GM10266 (cell line): ENCODE results near the gene POTEH.
"Not testable (repeated sequence)": the region's sequence is repeated elsewhere in the genome, so short reads cannot be mapped to it uniquely, and the experiment has no call there.

Experiments used
- DNase-seq: peaks from one replicate; pipeline ENCODE4 v3.0.0; 2012; ENCODE audit errors: extremely low spot score

The POTEH gene

DNA sequence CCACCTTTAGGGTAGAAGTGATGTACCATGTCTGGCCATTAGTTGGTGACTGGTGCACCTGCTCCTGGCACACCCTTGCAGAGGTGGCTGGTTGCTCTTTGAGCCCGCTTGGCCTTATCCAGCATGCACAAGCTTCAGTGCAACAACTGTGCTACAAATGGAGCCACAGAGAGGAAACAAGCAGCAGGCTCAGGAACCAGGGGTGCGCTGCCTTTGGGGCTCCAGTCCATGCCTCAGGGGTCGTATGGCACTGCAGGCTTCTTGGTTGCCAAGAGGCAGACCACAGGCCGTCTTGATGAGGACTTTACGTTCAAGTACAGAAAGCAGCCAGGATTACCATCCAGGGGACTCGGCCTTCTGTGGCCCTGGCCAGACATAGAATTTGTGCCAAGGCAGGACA lies 44.6 kb downstream of the POTEH start:
- DNase-seq = not testable (repeated sequence)

- DNase-seq = not testable (repeated sequence)
Measured at GRCh38 chr22:15738157-15738908, 48.5 kb downstream of the POTEH start.

GRCh38 chr22:15738909-15739391 lies 49.1 kb downstream of the POTEH start:
- not testable (repeated sequence) for DNase-seq

GRCh38 chr22:15747636-15748323 lies 58.0 kb downstream of the POTEH start:
- DNase-seq = not testable (repeated sequence)

DNA sequence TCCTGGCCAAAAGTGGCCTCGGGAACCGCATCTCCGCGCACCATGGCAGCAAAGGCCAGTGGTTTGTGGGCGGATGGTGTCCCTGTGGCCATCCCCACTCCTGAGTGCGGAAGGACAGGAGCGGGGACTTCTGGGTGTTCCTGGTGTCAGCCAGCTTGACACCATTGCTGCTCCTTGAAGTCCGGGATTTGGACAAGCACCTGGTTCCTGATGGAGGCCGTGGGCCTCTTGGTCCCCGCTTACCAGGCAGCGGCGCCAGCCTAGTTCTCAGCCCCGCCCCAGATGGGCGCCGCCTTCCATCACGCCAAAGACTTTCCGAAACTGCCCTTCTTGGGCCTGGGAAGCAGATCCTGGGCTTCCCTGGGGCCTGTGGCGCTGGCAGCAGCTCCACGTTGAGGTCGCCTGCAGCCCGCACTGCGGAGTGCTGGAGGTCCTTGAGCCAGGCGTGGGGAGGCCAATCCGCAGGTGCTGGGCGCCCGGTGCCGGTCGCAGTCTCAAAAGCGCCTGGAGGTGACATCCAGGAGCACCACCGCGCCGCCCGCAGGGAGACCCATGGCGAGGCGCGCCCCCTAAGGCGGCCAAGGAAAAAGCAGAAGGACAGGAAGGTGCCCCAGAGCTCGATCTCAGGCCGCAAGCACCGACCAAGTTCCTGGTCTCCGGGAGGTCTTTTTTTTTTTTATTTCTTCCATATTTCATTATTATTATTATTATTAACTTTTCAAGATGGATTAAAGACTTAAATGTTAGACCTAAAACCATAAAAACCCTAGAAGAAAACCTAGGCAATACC lies 59.5 kb downstream of the POTEH start:
- not testable (repeated sequence) for DNase-seq

DNA sequence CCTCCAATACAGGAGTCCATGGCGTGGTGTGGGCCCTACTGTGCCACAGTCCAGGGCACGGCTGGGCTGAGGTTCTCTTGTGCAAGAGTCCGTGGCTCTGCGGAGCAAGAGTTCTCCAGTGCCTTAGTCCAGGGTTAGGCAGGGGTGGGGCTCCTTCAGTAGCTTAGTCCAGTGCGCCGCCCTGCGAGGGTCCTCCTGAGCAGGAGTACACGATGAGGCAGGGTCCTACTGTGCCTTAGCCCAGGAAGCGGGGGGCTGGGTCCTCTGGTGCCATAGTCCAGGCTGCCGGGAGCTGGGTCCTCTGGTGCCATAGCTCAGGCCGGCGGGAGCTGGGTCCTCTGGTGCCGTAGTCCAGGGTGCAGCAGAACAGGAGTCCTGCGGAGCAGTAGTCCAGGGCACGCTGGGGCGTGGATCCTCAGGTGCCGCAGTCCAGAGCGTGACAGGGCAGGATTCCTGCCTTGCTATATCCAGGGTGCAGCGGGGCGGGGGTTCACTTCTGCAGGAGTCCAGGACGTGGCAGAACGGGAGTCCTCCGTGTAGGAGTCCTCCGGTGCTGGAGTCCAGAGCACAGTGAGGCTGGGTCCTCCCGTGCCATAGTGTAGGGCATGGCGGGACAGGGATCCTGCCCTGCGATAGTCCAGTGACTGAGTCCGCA lies 69.7 kb downstream of the POTEH start:
- not testable (repeated sequence) for DNase-seq

GRCh38 chr22:15760388-15761150 lies 70.7 kb downstream of the POTEH start:
- not testable (repeated sequence) for DNase-seq

DNA sequence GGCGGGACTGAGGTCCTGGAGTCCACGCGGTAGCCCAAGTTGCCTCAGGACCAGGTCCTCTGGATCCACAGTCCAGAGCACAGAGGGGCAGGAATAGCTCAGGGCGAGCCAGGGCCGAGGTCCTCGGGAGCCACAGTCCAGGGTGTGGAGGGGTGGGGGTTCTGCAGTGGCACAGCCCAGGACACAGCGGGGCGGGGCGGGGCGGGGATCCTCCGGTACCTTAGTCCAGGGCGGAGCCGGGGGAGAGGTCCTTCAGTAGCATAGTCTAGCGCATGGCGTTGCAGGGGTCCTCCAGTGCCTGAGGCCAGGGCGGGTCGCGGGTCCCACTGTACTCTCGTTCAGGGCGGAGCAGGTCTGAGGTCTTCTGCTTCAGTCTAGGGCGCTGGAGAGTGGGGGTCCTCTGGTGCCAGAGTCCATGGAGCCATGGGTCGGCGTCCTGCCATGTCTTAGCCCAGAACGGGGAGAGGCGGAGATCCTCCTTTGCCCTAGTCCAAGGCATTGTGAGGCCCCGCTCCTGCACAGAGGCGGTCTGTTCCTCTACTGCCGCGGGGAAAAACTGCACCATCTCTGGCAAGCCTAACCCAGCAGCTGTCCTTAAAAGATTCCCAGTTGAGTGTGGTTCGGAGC lies 71.4 kb downstream of the POTEH start:
- DNase-seq = not testable (repeated sequence)

- not testable (repeated sequence) for DNase-seq
Measured at GRCh38 chr22:15763559-15763958, 73.7 kb downstream of the POTEH start.
